Lower lobe of right lung (tissue), 2 donors: ENCODE measurements around the gene INPPL1. TPM values are rescaled to one million over a fixed set of nuclear protein-coding genes. Genes with fewer than 3 reads are reported as not detected.

ENCODE experiments used
- ATAC-seq, 2 donors: fragments of 200-7000 bp; cut with Tn5 transposase; one replicate each; pipeline ENCODE4 v1.9.1; 2020 to 2022; ENCODE audit warnings: mild to moderate bottlenecking in 2 of 2, moderate library complexity in 2 of 2
- DNase-seq: peaks from one replicate; pipeline ENCODE4 v3.0.0-alpha.2; 2020
- H3K27ac ChIP-seq: fragments of 200-600 bp; one replicate; pipeline ENCODE4 v1.8.0; 2022
- H3K27me3 ChIP-seq: fragments of 200-600 bp; one replicate; pipeline ENCODE4 v1.8.0; 2022; ENCODE audit warnings: low read depth
- H3K36me3 ChIP-seq: fragments of 200-600 bp; one replicate; pipeline ENCODE4 v1.8.0; 2022; ENCODE audit warnings: mild to moderate bottlenecking
- H3K4me1 ChIP-seq: fragments of 200-600 bp; one replicate; pipeline ENCODE4 v1.8.0; 2022
- H3K4me3 ChIP-seq: fragments of 200-600 bp; one replicate; pipeline ENCODE4 v1.8.0; 2022; ENCODE audit warnings: mild to moderate bottlenecking
- H3K9me3 ChIP-seq: fragments of 200-600 bp; one replicate; pipeline ENCODE4 v1.8.0; 2022
- CTCF ChIP-seq: fragments of 200-600 bp; IDR thresholded peaks from one replicate; pipeline ENCODE4 v1.8.0; 2022; ENCODE audit warnings: antibody characterized with exemption, mild to moderate bottlenecking
- intact Hi-C: fragments of 100-400 bp; cut with DNase I; formaldehyde crosslinking; loops from one replicate; pipeline ENCODE4 v1.11.0; 2022
- total RNA-seq: library from RNA; stranded (reverse); fragmentation: NEBNext Ultra II Directional; extraction: Animal tissue kit (Norgen Biotek cat#: 25700); gene quantifications from one replicate; pipeline ENCODE4 v1.2.1, GENCODE V29; 2021
- donor health status: DM: no; HTN: yes; CAD: no; lungs with severe emphysema.

The INPPL1 gene
- total RNA-seq, 1 donor from 2014 or later: 147 TPM

DNA sequence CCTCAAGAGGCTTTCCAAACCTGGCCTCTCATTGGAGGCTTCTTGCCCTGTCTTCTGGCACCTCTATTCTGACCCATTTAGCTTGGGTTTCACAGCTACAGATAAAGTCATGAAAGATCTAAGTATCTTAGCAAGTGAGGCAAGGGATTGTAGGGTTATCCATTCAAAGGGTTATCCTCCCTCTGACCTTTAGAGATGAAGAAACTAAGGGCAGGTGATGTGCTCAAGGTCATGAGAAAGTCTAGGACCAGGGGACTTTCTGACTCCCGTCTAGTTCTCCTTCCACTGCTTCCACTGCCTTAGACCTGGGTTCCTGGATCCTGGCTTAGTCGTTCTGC, 12.2 kb downstream of the INPPL1 start:
- Histone ChIP-seq H3K36me3 (peaks cover 65% of the 10 kb centered on the region), H3K9me3 (no peaks in the 10 kb centered on the region), H3K27ac (no peak overlapping the region), H3K4me1 (peaks cover 35% of the 10 kb centered on the region), H3K4me3 (no peak overlapping the region), H3K27me3 (peaks cover 18% of the 10 kb centered on the region)
- TF ChIP-seq CTCF: no peak
- no peak for DNase-seq
- ATAC-seq: no peak
- intact Hi-C loops: no loop called here

DNA sequence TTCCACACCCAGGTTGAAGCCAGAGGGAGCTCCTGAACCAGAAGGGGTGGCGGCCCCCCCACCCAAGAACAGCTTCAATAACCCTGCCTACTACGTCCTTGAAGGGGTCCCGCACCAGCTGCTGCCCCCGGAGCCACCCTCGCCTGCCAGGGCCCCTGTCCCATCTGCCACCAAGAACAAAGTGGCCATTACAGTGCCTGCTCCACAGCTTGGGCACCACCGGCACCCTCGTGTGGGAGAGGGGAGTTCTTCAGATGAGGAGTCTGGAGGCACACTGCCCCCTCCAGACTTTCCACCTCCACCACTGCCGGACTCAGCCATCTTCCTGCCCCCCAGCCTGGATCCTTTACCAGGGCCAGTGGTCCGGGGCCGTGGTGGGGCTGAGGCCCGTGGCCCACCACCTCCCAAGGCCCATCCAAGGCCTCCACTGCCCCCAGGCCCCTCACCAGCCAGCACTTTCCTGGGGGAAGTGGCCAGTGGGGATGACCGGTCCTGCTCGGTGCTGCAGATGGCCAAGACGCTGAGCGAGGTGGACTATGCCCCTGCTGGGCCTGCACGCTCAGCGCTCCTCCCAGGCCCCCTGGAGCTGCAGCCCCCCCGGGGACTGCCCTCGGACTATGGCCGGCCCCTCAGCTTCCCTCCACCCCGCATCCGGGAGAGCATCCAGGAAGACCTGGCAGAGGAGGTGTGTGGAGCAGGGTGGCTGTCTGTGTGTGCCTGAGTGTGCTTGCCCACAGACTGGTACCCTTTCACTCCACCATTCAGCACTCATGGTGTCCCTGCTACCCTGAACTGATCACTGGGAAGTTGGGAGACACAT, 12.8 kb downstream of the INPPL1 start:
- no peak for TF ChIP-seq CTCF
- DNase-seq (no peak), ATAC-seq (peak in 1 of 2 donors; percentile 2)
- Histone ChIP-seq H3K4me3 (no peak overlapping the region), H3K36me3 (peaks cover 59% of the 10 kb centered on the region), H3K27ac (no peak overlapping the region), H3K9me3 (no peaks in the 10 kb centered on the region), H3K4me1 (peaks cover 35% of the 10 kb centered on the region), H3K27me3 (peaks cover 24% of the 10 kb centered on the region)
- intact Hi-C loops: no loop called here

DNA sequence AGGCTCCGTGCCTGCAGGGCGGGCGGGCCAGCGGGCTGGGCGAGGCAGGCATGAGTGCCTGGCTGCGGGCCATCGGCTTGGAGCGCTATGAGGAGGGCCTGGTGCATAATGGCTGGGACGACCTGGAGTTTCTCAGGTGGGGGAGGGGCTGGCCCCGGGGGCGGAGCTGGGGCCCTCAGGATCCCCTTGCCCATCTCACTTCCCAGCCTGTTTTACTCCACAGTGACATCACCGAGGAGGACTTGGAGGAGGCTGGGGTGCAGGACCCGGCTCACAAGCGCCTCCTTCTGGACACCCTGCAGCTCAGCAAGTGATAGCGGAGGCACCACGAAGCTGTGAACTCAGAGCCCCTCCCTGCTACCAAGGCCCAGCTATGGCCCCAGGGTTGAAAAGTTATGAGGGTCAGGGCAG, 13.5 kb downstream of the INPPL1 start:
- Histone ChIP-seq H3K4me1 (peaks cover 35% of the 10 kb centered on the region), H3K27me3 (peaks cover 31% of the 10 kb centered on the region), H3K9me3 (no peaks in the 10 kb centered on the region), H3K36me3 (peaks cover 52% of the 10 kb centered on the region), H3K27ac (no peak overlapping the region), H3K4me3 (no peak overlapping the region)
- peak; percentile 72 for TF ChIP-seq CTCF
- ATAC-seq: peak; percentile 79
- peak; percentile 74 for DNase-seq
- intact Hi-C loops: no loop called here

DNA sequence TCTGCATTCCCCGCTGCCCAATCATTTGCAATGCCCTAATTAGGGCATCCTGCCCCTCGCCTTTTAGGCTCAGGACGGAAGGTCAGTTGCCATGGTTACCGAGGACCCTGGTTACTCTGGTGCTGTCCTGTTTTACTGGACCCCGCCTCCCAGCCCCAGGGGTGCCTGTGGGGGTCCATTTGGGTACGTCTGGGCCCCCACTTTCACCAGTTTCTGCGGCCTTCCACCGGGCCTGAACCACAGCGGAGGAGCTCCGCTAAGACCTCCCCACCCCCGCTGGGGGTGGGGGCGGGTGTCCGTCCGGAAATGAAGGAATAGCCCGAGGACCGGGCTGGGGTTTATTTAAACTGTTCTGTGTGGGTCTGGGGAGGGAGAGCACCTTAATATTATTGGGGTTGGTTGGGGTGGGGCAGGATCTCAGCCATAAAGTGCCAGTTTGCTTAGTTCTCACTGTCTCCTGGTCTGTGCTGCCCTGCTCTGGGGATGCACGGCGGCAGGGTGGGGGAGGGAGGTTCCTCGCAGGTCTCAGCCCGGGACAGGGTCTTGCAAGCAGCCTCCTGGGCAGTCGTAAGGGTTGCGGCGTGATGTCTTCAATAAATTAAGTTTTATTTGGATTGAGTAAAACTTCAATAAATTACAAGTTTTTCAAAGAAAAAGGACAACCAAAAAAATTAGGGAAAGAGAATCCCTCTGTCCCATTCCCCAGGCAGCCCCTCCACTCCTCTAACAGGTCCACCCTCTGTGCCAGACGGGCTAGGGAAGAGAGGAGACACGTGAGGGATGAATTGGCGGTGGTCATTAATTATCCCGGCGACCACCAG, 14.1 kb downstream of the INPPL1 start:
- ATAC-seq (no peak), DNase-seq (no peak)
- Histone ChIP-seq H3K9me3 (no peaks in the 10 kb centered on the region), H3K36me3 (peaks cover 45% of the 10 kb centered on the region), H3K27me3 (peaks cover 38% of the 10 kb centered on the region), H3K27ac (peak overlapping the region; percentile 6), H3K4me1 (peaks cover 36% of the 10 kb centered on the region), H3K4me3 (no peak overlapping the region)
- intact Hi-C loops: no loop called here
- TF ChIP-seq CTCF: no peak

- Histone ChIP-seq H3K9me3 (no peaks in the 10 kb centered on the region), H3K27me3 (peaks cover 45% of the 10 kb centered on the region), H3K36me3 (peaks cover 38% of the 10 kb centered on the region), H3K4me1 (peaks cover 43% of the 10 kb centered on the region), H3K27ac (peak overlapping the region; percentile 6), H3K4me3 (peak overlapping the region; percentile 46)
- DNase-seq: peak; percentile 82
- peak; percentile 2 to 51 for ATAC-seq
- TF ChIP-seq CTCF: no peak
- intact Hi-C loops: no loop called here
Measured at GRCh38 chr11:72239313-72239848, 14.8 kb downstream of the INPPL1 start.
